Measurements from ENCODE around the gene KCNIP3.
"Not testable (repeated sequence)": the region's sequence is repeated elsewhere in the genome, so short reads cannot be mapped to it uniquely, and the experiment has no call there.

The KCNIP3 gene

GRCh38 chr2:95296880-95297487 lies at the start of gene KCNIP3:
TSS of gene KCNIP3 (plus strand) at chr2:95297347. CDS start at chr2:95297439, 92 bp downstream.
- DNase-seq = no peak

GRCh38 chr2:95258271-95258670 lies 38.9 kb upstream of the KCNIP3 start:
- no peak for DNase-seq

DNA sequence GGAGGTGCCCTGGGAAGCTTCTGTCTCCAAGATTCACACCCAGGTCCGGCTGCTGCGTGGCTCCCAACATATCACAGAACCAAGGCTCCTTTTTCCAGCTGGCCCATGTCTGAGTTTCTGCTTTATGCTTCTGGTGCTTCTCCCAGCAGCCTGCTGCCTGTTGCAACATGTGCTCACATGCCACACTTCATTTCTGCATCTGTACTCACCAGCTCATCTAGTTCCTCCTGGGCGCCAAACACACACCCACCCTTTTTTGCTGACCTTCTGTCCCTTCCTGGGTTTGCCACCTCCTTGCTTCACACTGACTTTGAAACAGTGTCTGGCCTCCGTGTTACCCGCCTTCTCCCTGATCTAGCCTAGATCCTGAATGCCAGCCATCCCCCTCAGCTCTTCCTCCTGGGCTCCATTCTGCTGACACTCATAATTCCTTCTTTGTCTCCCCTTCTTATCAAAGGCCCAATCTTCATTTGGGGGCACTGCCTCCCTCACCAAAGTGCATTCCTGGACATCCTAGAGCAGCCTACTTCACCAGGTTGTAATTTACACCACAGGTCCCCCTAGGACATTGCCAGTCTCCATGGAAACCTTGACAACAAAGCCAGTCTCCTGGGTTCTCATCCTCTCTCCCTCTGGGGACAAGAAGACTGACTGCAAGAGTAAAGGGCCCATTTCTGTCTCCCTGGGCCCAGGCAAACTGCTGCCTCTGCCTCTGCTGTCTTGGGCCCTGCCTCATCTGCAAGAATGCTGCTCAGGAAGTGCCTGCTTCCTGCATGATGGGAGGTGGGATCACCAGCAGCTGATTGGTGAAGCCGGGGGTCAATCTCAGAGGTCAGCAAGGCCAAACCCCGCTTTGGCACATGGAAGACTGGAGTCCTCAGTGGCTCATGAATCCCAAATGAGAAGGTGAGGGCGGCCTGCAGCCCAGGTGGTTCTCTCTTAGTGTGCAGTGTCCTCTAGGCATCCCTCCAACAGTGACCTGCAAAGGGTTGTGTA lies 36.8 kb upstream of the KCNIP3 start:
- peak; percentile 11 to 14 for DNase-seq

- peak; percentile 41 to 50 for DNase-seq
Measured at GRCh38 chr2:95261602-95262001, 35.5 kb upstream of the KCNIP3 start.

- DNase-seq = no peak
Measured at GRCh38 chr2:95262896-95263542, 34.1 kb upstream of the KCNIP3 start.

DNA sequence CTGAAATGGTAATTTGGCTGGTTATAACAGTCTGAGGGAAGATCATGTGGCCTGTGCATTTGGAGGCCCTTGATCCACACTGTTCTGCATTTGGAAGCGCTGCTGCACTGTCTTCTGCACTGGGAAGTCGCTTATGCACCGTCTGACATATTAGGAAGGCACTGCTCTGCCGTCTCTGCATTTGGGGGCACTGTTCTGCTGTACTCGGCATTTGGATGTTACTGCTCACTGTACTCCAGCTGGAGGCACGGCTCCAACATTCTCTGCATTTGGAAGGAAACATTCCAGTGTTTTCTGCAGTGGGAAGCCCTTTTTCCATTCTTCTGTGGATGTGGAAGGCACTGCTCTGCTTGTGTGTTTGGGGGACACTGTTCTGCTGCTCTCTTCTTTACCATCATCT lies 32.5 kb upstream of the KCNIP3 start:
- DNase-seq = no peak

GRCh38 chr2:95265182-95265581 lies 32.0 kb upstream of the KCNIP3 start:
- DNase-seq = no peak

DNA sequence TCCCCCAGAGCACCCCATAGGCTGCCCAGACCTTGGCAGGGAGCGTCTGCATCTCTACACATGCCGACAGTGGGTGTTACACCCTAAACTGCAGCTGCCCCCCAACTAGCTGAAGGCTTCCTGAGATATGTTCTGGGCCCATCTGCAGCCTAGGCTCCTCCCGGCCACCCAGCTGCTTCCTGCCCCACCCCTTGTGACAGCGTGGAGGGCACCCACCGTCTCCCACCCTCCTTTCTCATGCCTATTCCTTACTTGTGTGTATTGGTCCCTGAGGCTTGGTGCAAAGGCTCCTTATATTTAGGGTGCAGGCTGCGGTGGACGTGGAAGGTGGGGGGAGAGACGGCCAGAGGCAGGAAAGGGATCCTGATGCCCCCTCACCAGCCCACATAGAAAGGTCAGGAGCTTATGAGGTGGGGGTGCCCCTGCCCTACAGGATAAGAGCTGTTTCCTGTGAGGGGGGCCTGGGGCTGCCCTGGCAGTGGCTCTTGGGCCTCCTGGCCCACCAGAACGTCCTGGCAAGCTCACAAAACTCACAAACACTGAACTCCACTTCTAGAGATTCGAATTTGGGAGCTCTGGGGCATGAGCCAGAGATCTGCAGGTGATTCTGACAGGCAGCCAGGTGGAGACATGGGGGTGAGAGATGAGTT lies 30.2 kb upstream of the KCNIP3 start:
- no peak for DNase-seq

- DNase-seq = no peak
Measured at GRCh38 chr2:95267458-95268210, 29.5 kb upstream of the KCNIP3 start.

GRCh38 chr2:95268211-95269035 lies 28.7 kb upstream of the KCNIP3 start:
- DNase-seq = no peak

GRCh38 chr2:95269036-95269680 lies 28.0 kb upstream of the KCNIP3 start:
- no peak for DNase-seq

GRCh38 chr2:95269745-95270144 lies 27.4 kb upstream of the KCNIP3 start:
- not testable (repeated sequence) for DNase-seq

GRCh38 chr2:95270541-95271081 lies 26.5 kb upstream of the KCNIP3 start:
- no peak for DNase-seq

DNA sequence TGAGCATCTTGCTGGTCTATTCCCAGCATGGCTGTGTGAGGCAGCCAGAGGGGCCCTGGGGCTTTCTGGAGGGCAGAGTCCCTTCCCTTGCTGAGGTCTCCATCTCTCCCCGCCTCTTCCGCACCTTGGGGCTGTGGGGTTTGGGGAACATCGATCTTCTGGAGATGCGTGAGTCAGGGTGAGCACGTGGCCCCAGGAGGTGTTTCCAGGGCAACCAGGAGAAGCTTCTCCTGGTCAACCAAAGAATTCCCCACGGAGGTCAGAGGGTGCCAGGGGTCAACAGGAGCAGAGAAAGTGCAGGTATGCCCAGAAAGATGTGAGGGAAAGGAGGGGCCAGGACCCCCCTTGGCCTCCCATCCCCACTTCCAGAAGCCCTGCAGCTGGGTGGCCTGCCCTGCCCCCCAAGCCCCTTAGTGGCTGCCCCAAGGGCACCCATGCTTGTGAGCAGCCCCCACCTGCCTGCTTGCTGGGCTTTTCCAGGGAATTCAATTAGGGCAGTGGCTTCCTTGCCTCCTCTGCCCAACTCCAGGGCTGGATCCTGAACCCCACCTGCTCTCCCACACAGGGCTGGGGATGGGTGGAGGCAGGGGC lies 25.7 kb upstream of the KCNIP3 start:
- DNase-seq = no peak

DNA sequence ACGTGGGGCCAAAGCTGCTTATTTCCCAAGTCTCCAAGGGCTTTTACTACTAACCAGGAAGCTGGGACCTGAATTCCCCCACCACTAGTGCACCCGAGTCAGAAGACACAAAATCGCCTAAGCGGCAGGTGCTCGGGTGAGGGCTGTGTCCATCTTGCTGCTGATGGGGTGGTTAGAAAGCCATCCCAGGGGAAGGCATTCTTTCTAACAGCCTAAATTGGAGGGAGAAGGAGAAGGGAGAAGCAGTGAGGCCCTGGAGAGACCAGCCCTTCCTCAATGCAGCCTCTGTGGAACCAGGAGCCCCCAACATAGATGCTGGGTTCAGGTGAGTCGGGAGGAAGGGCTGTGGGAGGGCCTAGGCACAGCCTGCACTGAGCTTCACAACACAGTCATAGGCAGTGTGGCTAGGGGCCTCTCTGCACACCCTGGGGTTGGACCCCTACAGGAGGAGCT lies 24.8 kb upstream of the KCNIP3 start:
- DNase-seq = no peak

DNA sequence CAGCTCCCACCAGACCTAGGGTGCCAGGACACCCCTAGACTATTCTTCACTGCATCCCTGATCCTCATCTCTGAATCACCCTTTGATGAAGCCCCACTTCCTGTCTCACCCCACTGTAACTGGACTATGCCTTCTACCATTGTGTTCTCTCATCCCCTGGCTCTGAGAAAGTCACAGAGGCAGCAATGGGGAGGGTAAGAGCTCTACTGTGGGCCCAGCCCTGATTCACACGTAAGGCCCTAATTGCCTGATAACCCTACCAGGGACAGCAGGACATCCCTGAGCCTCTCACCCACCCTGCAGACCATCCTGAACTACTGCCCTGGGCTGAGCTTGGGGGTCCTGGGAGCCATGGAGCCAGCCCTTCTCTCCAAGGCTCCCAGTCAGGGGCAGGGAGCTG lies 24.4 kb upstream of the KCNIP3 start:
- DNase-seq = no peak

GRCh38 chr2:95273566-95274290 lies 23.4 kb upstream of the KCNIP3 start:
- no peak for DNase-seq

GRCh38 chr2:95274291-95275150 lies 22.6 kb upstream of the KCNIP3 start, which contains the start of gene PROM2:
TSS of gene PROM2 (plus strand) at chr2:95274449. CDS start at chr2:95274586, 137 bp downstream.
- no peak for DNase-seq

All from Kasumi-1 (cell line).